ENCODE results near the gene MOSPD3.

DNA sequence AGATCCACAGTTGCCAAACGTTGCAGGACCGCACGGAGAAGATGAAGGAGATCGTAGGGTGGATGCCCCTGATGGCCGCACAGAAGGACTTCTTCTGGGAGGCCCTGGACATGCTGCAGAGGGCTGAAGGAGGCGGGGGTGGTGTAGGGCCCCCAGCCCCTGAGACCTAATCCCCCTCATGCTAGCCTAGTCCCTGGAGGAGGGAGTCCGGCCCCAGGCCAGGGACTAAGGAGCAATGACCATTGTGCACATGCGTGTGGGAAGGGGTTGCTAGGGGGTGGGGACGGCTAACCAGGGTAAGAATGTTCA is 11.7 kb upstream of the MOSPD3 start:
- TF ChIP-seq FOXM1 (IDR thresholded peaks at IDR 0.05; ENCODE audit: borderline replicate concordance) (no peak), FOXA1 (IDR thresholded peaks at IDR 0.05) (no peak), LEF1 (IDR thresholded peaks at IDR 0.05; ENCODE audit: borderline replicate concordance) (no peak), NFRKB (IDR thresholded peaks at IDR 0.05) (no peak), ZNF384 (IDR thresholded peaks at IDR 0.05) (no peak)

Data from HEK293T (cell line).